ENCODE data around the gene RXRA.

DNA sequence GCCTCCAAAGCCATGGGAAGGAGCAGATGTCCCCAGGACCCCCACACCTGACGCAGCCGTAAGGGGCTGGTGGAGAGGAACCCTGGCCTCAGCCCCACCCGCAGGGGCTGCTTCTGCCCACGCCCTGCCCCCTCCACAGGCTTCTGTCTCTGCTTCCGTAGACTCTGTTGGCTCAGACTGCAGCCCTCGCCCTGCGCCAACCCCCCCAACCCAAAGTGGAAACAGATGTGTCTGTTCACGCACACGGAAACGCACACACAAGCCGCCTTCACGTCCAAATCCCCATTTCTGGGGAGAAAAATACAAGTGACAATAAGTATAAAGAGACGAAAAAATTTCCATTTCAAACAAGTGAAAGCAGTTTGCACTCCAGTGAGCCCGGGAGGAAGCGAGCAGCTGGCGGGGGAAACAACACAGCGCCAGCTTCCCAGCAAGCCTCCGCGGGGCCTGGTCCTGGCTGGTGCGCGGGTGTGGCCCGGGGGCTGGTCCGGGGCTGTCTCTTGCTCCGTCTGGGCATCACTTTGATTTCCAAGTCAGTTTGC is 32.6 kb upstream of the RXRA start:
- no peak for TF ChIP-seq POLR2A (IDR thresholded peaks at IDR 0.05)
- TF ChIP-seq, protein P1, sequence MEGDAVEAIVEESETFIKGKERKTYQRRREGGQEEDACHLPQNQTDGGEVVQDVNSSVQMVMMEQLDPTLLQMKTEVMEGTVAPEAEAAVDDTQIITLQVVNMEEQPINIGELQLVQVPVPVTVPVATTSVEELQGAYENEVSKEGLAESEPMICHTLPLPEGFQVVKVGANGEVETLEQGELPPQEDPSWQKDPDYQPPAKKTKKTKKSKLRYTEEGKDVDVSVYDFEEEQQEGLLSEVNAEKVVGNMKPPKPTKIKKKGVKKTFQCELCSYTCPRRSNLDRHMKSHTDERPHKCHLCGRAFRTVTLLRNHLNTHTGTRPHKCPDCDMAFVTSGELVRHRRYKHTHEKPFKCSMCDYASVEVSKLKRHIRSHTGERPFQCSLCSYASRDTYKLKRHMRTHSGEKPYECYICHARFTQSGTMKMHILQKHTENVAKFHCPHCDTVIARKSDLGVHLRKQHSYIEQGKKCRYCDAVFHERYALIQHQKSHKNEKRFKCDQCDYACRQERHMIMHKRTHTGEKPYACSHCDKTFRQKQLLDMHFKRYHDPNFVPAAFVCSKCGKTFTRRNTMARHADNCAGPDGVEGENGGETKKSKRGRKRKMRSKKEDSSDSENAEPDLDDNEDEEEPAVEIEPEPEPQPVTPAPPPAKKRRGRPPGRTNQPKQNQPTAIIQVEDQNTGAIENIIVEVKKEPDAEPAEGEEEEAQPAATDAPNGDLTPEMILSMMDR (IDR thresholded peaks at IDR 0.05), result no peak
